Measurements from ENCODE around the gene PSME3. TPM values are rescaled to one million over a fixed set of nuclear protein-coding genes. Genes with fewer than 3 reads are reported as not detected.

Gene PSME3
- total RNA-seq, 1 experiment from 2014 or later = 163 TPM

- Histone ChIP-seq H3K27ac (ENCODE audit: low read depth, low read length) (no peak overlapping the region), H2AFZ (ENCODE audit: low read depth, low read length, poor library complexity, severe bottlenecking) (no peak overlapping the region), H3K9me3 (ENCODE audit: control insufficient read depth in 1 of 2, insufficient read depth in 1 of 2, low read depth in 1 of 2, low read length in 2 of 2) (no peaks in the 10 kb centered on the region), H3K4me3 (replicated peaks in 1 of 2; ENCODE audit: low read depth in 1 of 2, low read length in 2 of 2) (no peak overlapping the region), H3K36me3 (ENCODE audit: control insufficient read depth in 1 of 2, insufficient read depth in 2 of 2, low read length in 2 of 2) (peaks cover 20 to 21% of the 10 kb centered on the region in 2 experiments), H3K9ac (ENCODE audit: low read length) (no peak overlapping the region), H3K79me2 (ENCODE audit: insufficient read depth, low read length) (no peaks in the 10 kb centered on the region), H3K9me2 (ENCODE audit: insufficient read depth) (no peaks in the 10 kb centered on the region), H4K20me1 (ENCODE audit: insufficient read depth) (no peaks in the 10 kb centered on the region), H3K4me2 (ENCODE audit: low read length) (no peak overlapping the region), H3K4me1 (ENCODE audit: control insufficient read depth in 1 of 2, insufficient read depth in 2 of 2, low read length in 2 of 2) (no peaks in the 10 kb centered on the region), H3K27me3 (ENCODE audit: insufficient read depth, low read length) (no peaks in the 10 kb centered on the region)
- RAD21 ChIA-PET (ENCODE audit: low non-redundant PET in 1 of 2, low total read pairs in 2 of 2, uncharacterized antibody in 2 of 2, unreplicated experiment in 2 of 2) = no interaction called here
- ATAC-seq (no peak), DNase-seq (ENCODE audit: low read depth, low spot score) (no peak)
- intact Hi-C loops (cut with micrococcal nuclease) = no loop called here
- BruUV-seq (replicated peaks) = no TSS peak
- POLR2A ChIA-PET = no interaction called here
- CTCF ChIA-PET = no interaction called here
- no peak for TF ChIP-seq YY1 (IDR thresholded peaks at IDR 0.05; ENCODE audit: extremely low read depth, insufficient replicate concordance, low read depth, low read length)
- TF ChIP-seq REST (IDR thresholded peaks at IDR 0.05; ENCODE audit: low read depth) = no peak
- TF ChIP-seq POLR2AphosphoS5 (IDR thresholded peaks at IDR 0.05; ENCODE audit: low read depth, low read length) = no peak
- no peak for TF ChIP-seq CBX3 (IDR thresholded peaks at IDR 0.05; ENCODE audit: low read depth)
- no peak for TF ChIP-seq SRF (IDR thresholded peaks at IDR 0.05; ENCODE audit: low read depth)
These were observed 23.9 kb upstream of the PSME3 start for GRCh38 chr17:42809250-42809649.
